ENCODE data around the gene PTPRK. TPM values are rescaled to one million over a fixed set of nuclear protein-coding genes. Genes with fewer than 3 reads are reported as not detected.

Gene PTPRK
- total and polyA plus RNA-seq, 2 donors (not counting 1 experiment from before 2014, with no cell fraction given), result 19.4 to 75.5 TPM

- H3K4me2 ChIP-seq (ENCODE audit: extremely low read depth, insufficient read depth, low read length), result no peak overlapping the region
- peak in 1 of 2 donors; percentile 29 for DNase-seq (ENCODE audit: low read depth in 2 of 2)
- no peak overlapping the region for H3K27ac ChIP-seq (ENCODE audit: insufficient read depth, low read length)
- no peak overlapping the region for H2AFZ ChIP-seq (ENCODE audit: low read length)
- TF ChIP-seq CTCF (conservative IDR thresholded peaks at IDR 0.05 in 1 of 2, IDR thresholded peaks at IDR 0.05 in 1 of 2; ENCODE audit: low read depth in 1 of 2, low read length in 2 of 2), result no peak
- TF ChIP-seq EZH2 (IDR thresholded peaks at IDR 0.05; ENCODE audit: low read length, missing control alignments), result no peak
- H4K20me1 ChIP-seq (ENCODE audit: control insufficient read depth, extremely low read depth, insufficient read depth, low read length), result no peaks in the 10 kb centered on the region
- H3K9me3 ChIP-seq (ENCODE audit: control insufficient read depth, insufficient read depth, low read depth, low read length), result no peaks in the 10 kb centered on the region
- H3K27me3 ChIP-seq (ENCODE audit: control insufficient read depth, insufficient read depth, low read length), result no peaks in the 10 kb centered on the region
- no peaks in the 10 kb centered on the region for H3K36me3 ChIP-seq (ENCODE audit: control insufficient read depth, insufficient read depth, low read length)
- H3K9ac ChIP-seq (ENCODE audit: insufficient read depth, low read length), result no peak overlapping the region
- no peak overlapping the region for H3K4me3 ChIP-seq (replicated peaks in 1 of 4; ENCODE audit: control extremely low read depth in 1 of 4, insufficient read depth in 1 of 4, low read depth in 3 of 4, low read length in 4 of 4)
- H3K4me1 ChIP-seq (ENCODE audit: control insufficient read depth, extremely low read depth, insufficient read depth, low read length), result no peaks in the 10 kb centered on the region
- H3K79me2 ChIP-seq (ENCODE audit: control insufficient read depth, insufficient read depth, low read length), result peaks cover 2% of the 10 kb centered on the region
Measured at GRCh38 chr6:128412680-128413079, 107.7 kb downstream of the PTPRK start.

- no peaks in the 10 kb centered on the region for H3K27me3 ChIP-seq (ENCODE audit: control insufficient read depth, insufficient read depth, low read length)
- no peaks in the 10 kb centered on the region for H3K9me3 ChIP-seq (ENCODE audit: control insufficient read depth, insufficient read depth, low read depth, low read length)
- no peak overlapping the region for H3K4me2 ChIP-seq (ENCODE audit: extremely low read depth, insufficient read depth, low read length)
- peaks cover 2% of the 10 kb centered on the region for H3K79me2 ChIP-seq (ENCODE audit: control insufficient read depth, insufficient read depth, low read length)
- H3K4me3 ChIP-seq (replicated peaks in 1 of 4; ENCODE audit: control extremely low read depth in 1 of 4, insufficient read depth in 1 of 4, low read depth in 3 of 4, low read length in 4 of 4), result no peak overlapping the region
- no peak overlapping the region for H3K9ac ChIP-seq (ENCODE audit: insufficient read depth, low read length)
- DNase-seq (ENCODE audit: low read depth in 2 of 2), result no peak
- no peaks in the 10 kb centered on the region for H4K20me1 ChIP-seq (ENCODE audit: control insufficient read depth, extremely low read depth, insufficient read depth, low read length)
- no peak overlapping the region for H3K27ac ChIP-seq (ENCODE audit: insufficient read depth, low read length)
- H2AFZ ChIP-seq (ENCODE audit: low read length), result no peak overlapping the region
- no peaks in the 10 kb centered on the region for H3K4me1 ChIP-seq (ENCODE audit: control insufficient read depth, extremely low read depth, insufficient read depth, low read length)
- no peaks in the 10 kb centered on the region for H3K36me3 ChIP-seq (ENCODE audit: control insufficient read depth, insufficient read depth, low read length)
- TF ChIP-seq CTCF (conservative IDR thresholded peaks at IDR 0.05 in 1 of 2, IDR thresholded peaks at IDR 0.05 in 1 of 2; ENCODE audit: low read depth in 1 of 2, low read length in 2 of 2), result no peak
- TF ChIP-seq EZH2 (IDR thresholded peaks at IDR 0.05; ENCODE audit: low read length, missing control alignments), result no peak
Measured at GRCh38 chr6:128410584-128410983, 109.8 kb downstream of the PTPRK start.

- Histone ChIP-seq H3K9ac (ENCODE audit: insufficient read depth, low read length) (no peak overlapping the region), H3K9me3 (ENCODE audit: control insufficient read depth, insufficient read depth, low read depth, low read length) (no peaks in the 10 kb centered on the region), H2AFZ (ENCODE audit: low read length) (no peak overlapping the region), H3K4me2 (ENCODE audit: extremely low read depth, insufficient read depth, low read length) (no peak overlapping the region), H3K4me1 (ENCODE audit: control insufficient read depth, extremely low read depth, insufficient read depth, low read length) (no peaks in the 10 kb centered on the region), H3K27me3 (ENCODE audit: control insufficient read depth, insufficient read depth, low read length) (no peaks in the 10 kb centered on the region), H4K20me1 (ENCODE audit: control insufficient read depth, extremely low read depth, insufficient read depth, low read length) (no peaks in the 10 kb centered on the region), H3K27ac (ENCODE audit: insufficient read depth, low read length) (no peak overlapping the region), H3K4me3 (replicated peaks in 1 of 4; ENCODE audit: control extremely low read depth in 1 of 4, insufficient read depth in 1 of 4, low read depth in 3 of 4, low read length in 4 of 4) (no peak overlapping the region), H3K36me3 (ENCODE audit: control insufficient read depth, insufficient read depth, low read length) (no peaks in the 10 kb centered on the region), H3K79me2 (ENCODE audit: control insufficient read depth, insufficient read depth, low read length) (peaks cover 2% of the 10 kb centered on the region)
- no peak for DNase-seq (ENCODE audit: low read depth in 2 of 2)
- no peak for TF ChIP-seq EZH2 (IDR thresholded peaks at IDR 0.05; ENCODE audit: low read length, missing control alignments)
- TF ChIP-seq CTCF (conservative IDR thresholded peaks at IDR 0.05 in 1 of 2, IDR thresholded peaks at IDR 0.05 in 1 of 2; ENCODE audit: low read depth in 1 of 2, low read length in 2 of 2), result no peak
Measured at GRCh38 chr6:128409003-128409402, 111.4 kb downstream of the PTPRK start.

Data from fibroblast of lung (primary cell).